IMR-90 (cell line): ENCODE results near the gene NTSR2. TPM values are rescaled to one million over a fixed set of nuclear protein-coding genes. Genes with fewer than 3 reads are reported as not detected.

Experiments used
- BHLHE40 ChIP-seq: fragments of 150-350 bp; IDR thresholded peaks from 2 replicates; pipeline ENCODE4 v1.6.1; 2016; ENCODE audit warnings: mild to moderate bottlenecking, low read depth, low read length
- CHD1 ChIP-seq: IDR thresholded peaks from 2 replicates; pipeline ENCODE4 v1.6.1; 2012; ENCODE audit warnings: low read depth, low read length, improper control_type of control experiment
- MAFK ChIP-seq: IDR thresholded peaks from 2 replicates; pipeline ENCODE4 v1.6.1; 2012; ENCODE audit warnings: low read depth, low read length, improper control_type of control experiment
- MAZ ChIP-seq: IDR thresholded peaks from 2 replicates; pipeline ENCODE4 v1.6.1; 2012; ENCODE audit warnings: low read depth, mild to moderate bottlenecking, low read length, improper control_type of control experiment, moderate library complexity, borderline replicate concordance
- MXI1 ChIP-seq: IDR thresholded peaks from 2 replicates; pipeline ENCODE4 v1.6.1; 2012; ENCODE audit warnings: low read depth, mild to moderate bottlenecking, low read length, moderate library complexity, borderline replicate concordance
- USF2 ChIP-seq: fragments of 150-350 bp; IDR thresholded peaks from 2 replicates; pipeline ENCODE4 v1.6.1; 2017; ENCODE audit warnings: mild to moderate bottlenecking, antibody characterized with exemption, low read length, low read depth
- polyA plus RNA-seq, 3 experiments: library from polyadenylated mRNA; depleted of rRNA; stranded (reverse); fragments of >200 nt; gene quantifications; 2 replicates each; pipeline ENCODE4 v1.2.3, GENCODE V29; 2012; ENCODE audit warnings: low replicate concordance in 1 of 3
- total RNA-seq: library from RNA; depleted of rRNA; stranded (reverse); fragments of >200 nt; gene quantifications from 2 replicates; pipeline ENCODE4 v1.2.3, GENCODE V29; 2012

The NTSR2 gene
- total and polyA plus RNA-seq, 2 of the 4 experiments (the other 2 are of a cell fraction) = not detected

- TF ChIP-seq USF2 (no peak), CHD1 (no peak), BHLHE40 (no peak), MXI1 (no peak), MAZ (no peak), MAFK (no peak)
These were observed 10.3 kb upstream of the NTSR2 start (continued) for GRCh38 chr2:11680182-11680900.
